PC-3 (cell line): ENCODE results near the gene LHFPL6. TPM values are rescaled to one million over a fixed set of nuclear protein-coding genes. Genes with fewer than 3 reads are reported as not detected.

ENCODE experiments used
- ATAC-seq: fragments of 200-7000 bp; cut with Tn5 transposase; 2 replicates; pipeline ENCODE4 v1.9.1; 2020; ENCODE audit warnings: mild to moderate bottlenecking, moderate library complexity
- BruUV-seq: library from RNA; stranded (reverse); fragments of 400-500 nt; replicated peaks from 2 replicates; lab custom pipeline; 2021; lab: Mats Ljungman, UMichigan
- CTCF ChIA-PET: fragments of 300-600 bp; sonication (Branson Sonifier 250); formaldehyde crosslinking; loops from one replicate; lab custom pipeline; 2022; ENCODE audit warnings: antibody characterized with exemption; lab: Charles Lee
- POLR2A ChIA-PET: fragments of 300-600 bp; sonication (Branson Sonifier 250); formaldehyde crosslinking; loops from one replicate; lab custom pipeline; 2022; ENCODE audit warnings: antibody characterized with exemption; ENCODE audit not compliant: unreplicated experiment; lab: Charles Lee
- DNase-seq: peaks from one replicate; pipeline ENCODE4 v3.0.0-alpha.2; 2015
- H2AFZ ChIP-seq: fragments of 300-600 bp; sonication (generic); 2 replicates; pipeline ENCODE4 v1.6.0; 2016; ENCODE audit warnings: antibody characterized with exemption, low read length
- H3F3A ChIP-seq: fragments of 300-600 bp; sonication (generic); one replicate; pipeline ENCODE4 v1.6.0; 2017; ENCODE audit warnings: antibody characterized with exemption, low read length, control low read depth, mild to moderate bottlenecking; ENCODE audit not compliant: unreplicated experiment
- H3K27ac ChIP-seq: fragments of 300-600 bp; sonication (generic); 2 replicates; pipeline ENCODE4 v1.5.1; 2016; ENCODE audit warnings: mild to moderate bottlenecking, low read length
- H3K27me3 ChIP-seq: fragments of 300-600 bp; sonication (generic); 2 replicates; pipeline ENCODE4 v1.6.1; 2016; ENCODE audit warnings: low read length, mixed read lengths
- H3K36me3 ChIP-seq: fragments of 300-600 bp; sonication (generic); 2 replicates; pipeline ENCODE4 v1.6.1; 2016; ENCODE audit warnings: low read depth, mixed run types, low read length, mixed read lengths
- H3K4me1 ChIP-seq: fragments of 300-600 bp; sonication (generic); 2 replicates; pipeline ENCODE4 v1.5.1; 2016; ENCODE audit warnings: low read length; ENCODE audit not compliant: insufficient read depth
- H3K4me2 ChIP-seq: fragments of 300-600 bp; sonication (generic); 2 replicates; pipeline ENCODE4 v1.6.0; 2016; ENCODE audit warnings: low read length
- H3K4me3 ChIP-seq: fragments of 300-600 bp; sonication (generic); 2 replicates; pipeline ENCODE4 v1.5.1; 2016; ENCODE audit warnings: mild to moderate bottlenecking, low read length, mixed read lengths
- H3K79me2 ChIP-seq: fragments of 300-600 bp; sonication (generic); 2 replicates; pipeline ENCODE4 v1.6.1; 2017; ENCODE audit warnings: low read length, mixed read lengths
- H3K9ac ChIP-seq: fragments of 300-600 bp; sonication (generic); 2 replicates; pipeline ENCODE4 v1.6.0; 2016; ENCODE audit warnings: mild to moderate bottlenecking, low read length
- H3K9me2 ChIP-seq: fragments of 300-600 bp; sonication (generic); replicated peaks from 2 replicates; pipeline ENCODE4 v1.6.1; 2016; ENCODE audit warnings: mixed run types, low read length, mixed read lengths
- H3K9me3 ChIP-seq: fragments of 300-600 bp; sonication (generic); 2 replicates; pipeline ENCODE4 v1.6.1; 2016; ENCODE audit warnings: low read length, mixed read lengths
- H4K20me1 ChIP-seq: fragments of 300-600 bp; sonication (generic); 2 replicates; pipeline ENCODE4 v1.6.1; 2016; ENCODE audit warnings: low read length, mixed read lengths
- CTCF ChIP-seq: fragments of 300-600 bp; sonication (generic); conservative IDR thresholded peaks from 2 replicates; pipeline ENCODE4 v1.5.1; 2017; ENCODE audit warnings: antibody characterized with exemption, low read depth, mild to moderate bottlenecking, low read length
- EZH2 ChIP-seq: fragments of 300-600 bp; sonication (generic); IDR thresholded peaks from one replicate; pipeline ENCODE4 v1.6.1; 2017; ENCODE audit warnings: antibody characterized with exemption, mild to moderate bottlenecking, low read length; ENCODE audit not compliant: unreplicated experiment
- EZH2phosphoT487 ChIP-seq: fragments of 300-600 bp; sonication (generic); IDR thresholded peaks from 2 replicates; pipeline ENCODE4 v1.6.1; 2018; ENCODE audit warnings: mild to moderate bottlenecking, antibody characterized with exemption, low read length, borderline replicate concordance
- intact Hi-C: fragments of 100-400 bp; cut with micrococcal nuclease; formaldehyde crosslinking; loops from 2 replicates; pipeline ENCODE4 v1.9.0; 2023
- total RNA-seq: library from RNA; depleted of rRNA; stranded (reverse); fragments of >200 nt; gene quantifications from 2 replicates; pipeline ENCODE4 v1.2.3, GENCODE V29; 2014

Gene LHFPL6
- total RNA-seq, 1 experiment from 2014 or later: 7.8 TPM

- Histone ChIP-seq H3K9ac (no peak overlapping the region), H3K9me3 (no peaks in the 10 kb centered on the region), H3K27me3 (no peaks in the 10 kb centered on the region), H3F3A (no peaks in the 10 kb centered on the region), H3K79me2 (no peaks in the 10 kb centered on the region), H3K4me3 (no peak overlapping the region), H3K4me2 (no peak overlapping the region), H3K36me3 (no peaks in the 10 kb centered on the region), H2AFZ (no peak overlapping the region), H3K9me2 (no peaks in the 10 kb centered on the region), H3K4me1 (no peaks in the 10 kb centered on the region), H4K20me1 (no peaks in the 10 kb centered on the region), H3K27ac (no peak overlapping the region)
- ATAC-seq (no peak), DNase-seq (no peak)
- CTCF ChIA-PET: no interaction called here
- no peak for TF ChIP-seq EZH2
- no peak for TF ChIP-seq EZH2phosphoT487
- no peak for TF ChIP-seq CTCF
- intact Hi-C loops: no loop called here
- POLR2A ChIA-PET: no interaction called here
- BruUV-seq: no TSS peak
Measured at GRCh38 chr13:39515224-39515714, 87.7 kb downstream of the LHFPL6 start.

- DNase-seq (no peak), ATAC-seq (no peak)
- no peaks in the 10 kb centered on the region for H3K27me3 ChIP-seq
- H3K4me3 ChIP-seq: no peak overlapping the region
- no peaks in the 10 kb centered on the region for H4K20me1 ChIP-seq
- no peak for TF ChIP-seq EZH2
- TF ChIP-seq CTCF: no peak
- TF ChIP-seq EZH2phosphoT487: no peak
- ChIA-PET POLR2A (no interaction called here), CTCF (no interaction called here)
- H3K4me1 ChIP-seq: no peaks in the 10 kb centered on the region
- H2AFZ ChIP-seq: no peak overlapping the region
- H3K36me3 ChIP-seq: no peaks in the 10 kb centered on the region
- no peak overlapping the region for H3K9ac ChIP-seq
- H3K9me2 ChIP-seq: no peaks in the 10 kb centered on the region
- H3K27ac ChIP-seq: no peak overlapping the region
- no peaks in the 10 kb centered on the region for H3K79me2 ChIP-seq
- H3K4me2 ChIP-seq: no peak overlapping the region
- intact Hi-C loops: no loop called here
- H3F3A ChIP-seq: no peaks in the 10 kb centered on the region
- no peaks in the 10 kb centered on the region for H3K9me3 ChIP-seq
- BruUV-seq: no TSS peak
Measured at GRCh38 chr13:39512687-39513086, 90.3 kb downstream of the LHFPL6 start.

GRCh38 chr13:39510316-39510695, 92.7 kb downstream of the LHFPL6 start:
- TF ChIP-seq CTCF (no peak), EZH2 (no peak), EZH2phosphoT487 (no peak)
- H3K79me2 ChIP-seq: no peaks in the 10 kb centered on the region
- no peaks in the 10 kb centered on the region for H3K36me3 ChIP-seq
- H3K27me3 ChIP-seq: no peaks in the 10 kb centered on the region
- no peaks in the 10 kb centered on the region for H3F3A ChIP-seq
- no peaks in the 10 kb centered on the region for H4K20me1 ChIP-seq
- DNase-seq (no peak), ATAC-seq (no peak)
- CTCF ChIA-PET: no interaction called here
- POLR2A ChIA-PET: no interaction called here
- no peak overlapping the region for H3K4me2 ChIP-seq
- no peak overlapping the region for H3K9ac ChIP-seq
- intact Hi-C loops: no loop called here
- no peaks in the 10 kb centered on the region for H3K4me1 ChIP-seq
- no peaks in the 10 kb centered on the region for H3K9me3 ChIP-seq
- no peak overlapping the region for H3K27ac ChIP-seq
- no peak overlapping the region for H3K4me3 ChIP-seq
- no peak overlapping the region for H2AFZ ChIP-seq
- H3K9me2 ChIP-seq: no peaks in the 10 kb centered on the region
- no TSS peak for BruUV-seq
